ENCODE data around the gene SERPINA6. TPM values are rescaled to one million over a fixed set of nuclear protein-coding genes. Genes with fewer than 3 reads are reported as not detected.
A peak's percentile ranks its signal among the peaks of the same experiment; 100 is the strongest.

Gene SERPINA6
- total RNA-seq, 1 experiment from 2014 or later, result not detected

GRCh38 chr14:94321421-94322271 lies 1.5 kb downstream of the SERPINA6 start:
- intact Hi-C loops (cut with micrococcal nuclease), result no loop called here
- Histone ChIP-seq H4K20me1 (ENCODE audit: insufficient read depth) (no peaks in the 10 kb centered on the region), H3K9ac (ENCODE audit: low read length) (no peak overlapping the region), H2AFZ (ENCODE audit: low read depth, low read length, poor library complexity, severe bottlenecking) (no peak overlapping the region), H3K4me1 (ENCODE audit: control insufficient read depth in 1 of 2, insufficient read depth in 2 of 2, low read length in 2 of 2) (no peaks in the 10 kb centered on the region), H3K4me2 (ENCODE audit: low read length) (no peak overlapping the region), H3K9me2 (ENCODE audit: insufficient read depth) (no peaks in the 10 kb centered on the region), H3K27me3 (ENCODE audit: insufficient read depth, low read length) (no peaks in the 10 kb centered on the region), H3K36me3 (ENCODE audit: control insufficient read depth in 1 of 2, insufficient read depth in 2 of 2, low read length in 2 of 2) (no peaks in the 10 kb centered on the region), H3K79me2 (ENCODE audit: insufficient read depth, low read length) (no peaks in the 10 kb centered on the region), H3K4me3 (replicated peaks in 1 of 2; ENCODE audit: low read depth in 1 of 2, low read length in 2 of 2) (no peak overlapping the region), H3K9me3 (ENCODE audit: control insufficient read depth in 1 of 2, insufficient read depth in 1 of 2, low read depth in 1 of 2, low read length in 2 of 2) (no peaks in the 10 kb centered on the region), H3K27ac (ENCODE audit: low read depth, low read length) (no peak overlapping the region)
- no TSS peak for BruUV-seq (replicated peaks)
- TF ChIP-seq POLR2A (IDR thresholded peaks at IDR 0.05; ENCODE audit: borderline replicate concordance, extremely low read depth, insufficient read depth, insufficient read length) (no peak), ZBTB33 (IDR thresholded peaks at IDR 0.05; ENCODE audit: extremely low read depth, insufficient replicate concordance, low read length) (no peak)
- ChIA-PET RAD21 (ENCODE audit: low non-redundant PET in 1 of 2, low total read pairs in 2 of 2, uncharacterized antibody in 2 of 2, unreplicated experiment in 2 of 2) (no interaction called here), POLR2A (no interaction called here), CTCF (no interaction called here)
- DNase-seq (ENCODE audit: low read depth, low spot score), result no peak
- no peak for ATAC-seq

GRCh38 chr14:94320243-94320642 lies 2.9 kb downstream of the SERPINA6 start:
- ChIA-PET RAD21 (ENCODE audit: low non-redundant PET in 1 of 2, low total read pairs in 2 of 2, uncharacterized antibody in 2 of 2, unreplicated experiment in 2 of 2) (no interaction called here), CTCF (no interaction called here), POLR2A (interaction anchor here (1.2 kb wide), 1 partner anchor 146 kb away, joined by 3 read pairs; the partner anchor contains the start of gene PPP4R4)
- Histone ChIP-seq H3K4me3 (replicated peaks in 1 of 2; ENCODE audit: low read depth in 1 of 2, low read length in 2 of 2) (no peak overlapping the region), H3K79me2 (ENCODE audit: insufficient read depth, low read length) (no peaks in the 10 kb centered on the region), H2AFZ (ENCODE audit: low read depth, low read length, poor library complexity, severe bottlenecking) (peak overlapping the region; percentile 57), H3K9ac (ENCODE audit: low read length) (no peak overlapping the region), H3K4me1 (ENCODE audit: control insufficient read depth in 1 of 2, insufficient read depth in 2 of 2, low read length in 2 of 2) (no peaks in the 10 kb centered on the region), H3K27me3 (ENCODE audit: insufficient read depth, low read length) (no peaks in the 10 kb centered on the region), H3K36me3 (ENCODE audit: control insufficient read depth in 1 of 2, insufficient read depth in 2 of 2, low read length in 2 of 2) (no peaks in the 10 kb centered on the region), H4K20me1 (ENCODE audit: insufficient read depth) (no peaks in the 10 kb centered on the region), H3K9me2 (ENCODE audit: insufficient read depth) (no peaks in the 10 kb centered on the region), H3K9me3 (ENCODE audit: control insufficient read depth in 1 of 2, insufficient read depth in 1 of 2, low read depth in 1 of 2, low read length in 2 of 2) (no peaks in the 10 kb centered on the region), H3K4me2 (ENCODE audit: low read length) (no peak overlapping the region), H3K27ac (ENCODE audit: low read depth, low read length) (no peak overlapping the region)
- no TSS peak for BruUV-seq (replicated peaks)
- TF ChIP-seq FOSL1 (IDR thresholded peaks at IDR 0.05; ENCODE audit: low read depth) (no peak), ZBTB33 (IDR thresholded peaks at IDR 0.05; ENCODE audit: extremely low read depth, insufficient replicate concordance, low read length) (no peak), EGR1 (IDR thresholded peaks at IDR 0.05; ENCODE audit: low read depth) (no peak), ELF1 (IDR thresholded peaks at IDR 0.05; ENCODE audit: borderline replicate concordance, low read depth) (no peak), RAD21 (IDR thresholded peaks at IDR 0.05; ENCODE audit: low read depth) (no peak), CEBPB (IDR thresholded peaks at IDR 0.05; ENCODE audit: low read depth) (no peak)
- ATAC-seq (peak; percentile 74), DNase-seq (ENCODE audit: low read depth, low spot score) (no peak)
- intact Hi-C loops (cut with micrococcal nuclease), result no loop called here

Data from HCT116 (cell line).